ENCODE measurements around the gene MSL1. TPM values are rescaled to one million over a fixed set of nuclear protein-coding genes. Genes with fewer than 3 reads are reported as not detected.

Gene MSL1
- total and polyA plus RNA-seq, 7 donors, result 48.6 to 84.7 (median 67.8) TPM

- Histone ChIP-seq H3K27ac (no peak overlapping the region), H3K9me3 (no peaks in the 10 kb centered on the region), H3K27me3 (ENCODE audit: insufficient read depth in 3 of 3, low read length in 2 of 3) (no peaks in the 10 kb centered on the region), H3K36me3 (ENCODE audit: insufficient read depth in 1 of 2, low read depth in 1 of 2) (peaks cover 5 to 56% of the 10 kb centered on the region in 2 donors), H3K4me3 (no peak overlapping the region), H3K4me1 (peaks cover 25% of the 10 kb centered on the region)
- TF ChIP-seq, protein P1, sequence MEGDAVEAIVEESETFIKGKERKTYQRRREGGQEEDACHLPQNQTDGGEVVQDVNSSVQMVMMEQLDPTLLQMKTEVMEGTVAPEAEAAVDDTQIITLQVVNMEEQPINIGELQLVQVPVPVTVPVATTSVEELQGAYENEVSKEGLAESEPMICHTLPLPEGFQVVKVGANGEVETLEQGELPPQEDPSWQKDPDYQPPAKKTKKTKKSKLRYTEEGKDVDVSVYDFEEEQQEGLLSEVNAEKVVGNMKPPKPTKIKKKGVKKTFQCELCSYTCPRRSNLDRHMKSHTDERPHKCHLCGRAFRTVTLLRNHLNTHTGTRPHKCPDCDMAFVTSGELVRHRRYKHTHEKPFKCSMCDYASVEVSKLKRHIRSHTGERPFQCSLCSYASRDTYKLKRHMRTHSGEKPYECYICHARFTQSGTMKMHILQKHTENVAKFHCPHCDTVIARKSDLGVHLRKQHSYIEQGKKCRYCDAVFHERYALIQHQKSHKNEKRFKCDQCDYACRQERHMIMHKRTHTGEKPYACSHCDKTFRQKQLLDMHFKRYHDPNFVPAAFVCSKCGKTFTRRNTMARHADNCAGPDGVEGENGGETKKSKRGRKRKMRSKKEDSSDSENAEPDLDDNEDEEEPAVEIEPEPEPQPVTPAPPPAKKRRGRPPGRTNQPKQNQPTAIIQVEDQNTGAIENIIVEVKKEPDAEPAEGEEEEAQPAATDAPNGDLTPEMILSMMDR (IDR thresholded peaks at IDR 0.05), result no peak
- intact Hi-C loops (cut with DNase I), result no loop called here
- 80 to 93% (median 85%) methylated on average over 6 of the region's 6 CpGs for WGBS, 3 donors
- ATAC-seq, result no peak
- no peak for DNase-seq
Observed at GRCh38 chr17:40159456-40159855, 37.7 kb downstream of the MSL1 start.

GRCh38 chr17:40167685-40168261, 46.0 kb downstream of the MSL1 start:
- DNase-seq (no peak), ATAC-seq (no peak)
- intact Hi-C loops (cut with DNase I), result loop anchor here (2.0 to 5.0 kb wide), 3 partner anchors 55 to 155 kb away; partner anchors contain the start of gene THRA (in 1 of the 2)
- Histone ChIP-seq H3K36me3 (ENCODE audit: insufficient read depth in 1 of 2, low read depth in 1 of 2) (peaks cover 6 to 100% of the 10 kb centered on the region in 2 donors), H3K4me1 (no peaks in the 10 kb centered on the region), H3K4me3 (no peak overlapping the region), H3K27me3 (ENCODE audit: insufficient read depth in 3 of 3, low read length in 2 of 3) (no peaks in the 10 kb centered on the region), H3K9me3 (no peaks in the 10 kb centered on the region), H3K27ac (peak overlapping the region; percentile 31)
- TF ChIP-seq, protein P1 (IDR thresholded peaks at IDR 0.05), result no peak
- 88 to 92% (median 88%) methylated on average over 3 of the region's 3 CpGs for WGBS, 3 donors

GRCh38 chr17:40168262-40168832, 46.6 kb downstream of the MSL1 start:
- intact Hi-C loops (cut with DNase I), result loop anchor here in 1 of 2 donors (2.0 to 5.0 kb wide), 3 partner anchors 56 to 156 kb away; partner anchors contain the start of gene THRA

GRCh38 chr17:40170325-40170724, 48.6 kb downstream of the MSL1 start:
- no peaks in the 10 kb centered on the region for H3K9me3 ChIP-seq
- H3K27me3 ChIP-seq (ENCODE audit: insufficient read depth in 3 of 3, low read length in 2 of 3), result no peaks in the 10 kb centered on the region
- peaks cover 8 to 100% of the 10 kb centered on the region in 2 donors for H3K36me3 ChIP-seq (ENCODE audit: insufficient read depth in 1 of 2, low read depth in 1 of 2)
- intact Hi-C loops (cut with DNase I), result no loop called here
- TF ChIP-seq, protein P1 (IDR thresholded peaks at IDR 0.05), result no peak
- no peaks in the 10 kb centered on the region for H3K4me1 ChIP-seq
- no peak for ATAC-seq
- H3K27ac ChIP-seq, result no peak overlapping the region
- DNase-seq, result no peak
- 78 to 93% (median 91%) methylated on average over 2 of the region's 2 CpGs for WGBS, 3 donors
- no peak overlapping the region for H3K4me3 ChIP-seq

More at GRCh38 chr17:40168262-40168832, 46.6 kb downstream of the MSL1 start:
- ATAC-seq, result peak; percentile 68 to 79 (median 70)
- H3K4me1 ChIP-seq, result no peaks in the 10 kb centered on the region
- 39 to 45% (median 41%) methylated on average over 11 of the region's 11 CpGs for WGBS, 3 donors
- no peak for DNase-seq
- H3K27me3 ChIP-seq (ENCODE audit: insufficient read depth in 3 of 3, low read length in 2 of 3), result no peaks in the 10 kb centered on the region
- H3K36me3 ChIP-seq (ENCODE audit: insufficient read depth in 1 of 2, low read depth in 1 of 2), result peaks cover 6 to 100% of the 10 kb centered on the region in 2 donors
- TF ChIP-seq, protein P1 (IDR thresholded peaks at IDR 0.05), result peak; percentile 81
- no peak overlapping the region for H3K4me3 ChIP-seq
- peak overlapping the region; percentile 31 for H3K27ac ChIP-seq
- H3K9me3 ChIP-seq, result no peaks in the 10 kb centered on the region
